HepG2 (cell line): ENCODE results near the gene TMEM178A. TPM values are rescaled to one million over a fixed set of nuclear protein-coding genes. Genes with fewer than 3 reads are reported as not detected.

ENCODE experiments used
- ATAC-seq: fragments of 200-7000 bp; cut with Tn5 transposase; 3 replicates; pipeline ENCODE4 v1.9.1; 2020; ENCODE audit warnings: mild to moderate bottlenecking, moderate library complexity
- BruUV-seq: library from RNA; stranded (reverse); fragments of 400-500 nt; replicated peaks from 2 replicates; lab custom pipeline; 2021; lab: Mats Ljungman, UMichigan
- CTCF ChIA-PET: fragments of 300-600 bp; formaldehyde crosslinking; extraction: SDS; loops from one replicate; lab custom pipeline; 2021; ENCODE audit warnings: low total read pairs, inconsistent platforms, low intra/inter-chr PET ratio; lab: Yijun Ruan, JAX
- POLR2A ChIA-PET: fragments of 350-600 bp; sonication (Branson Sonifier 250); formaldehyde crosslinking; loops from one replicate; lab custom pipeline; 2020; ENCODE audit warnings: antibody characterized with exemption, inconsistent platforms; lab: Yijun Ruan, JAX
- DNase-seq: peaks from one replicate; pipeline ENCODE4 v3.0.0-alpha.2; 2015; ENCODE audit warnings: low spot score
- FAIRE-seq: peaks from 3 replicates; lab custom pipeline; 2011; peaks lifted over from hg19 to GRCh38; lab: Jason Lieb, UNC
- H2AFZ ChIP-seq: one replicate; pipeline ENCODE4 v1.6.1; 2011; ENCODE audit warnings: low read length, inconsistent platforms
- H3K27ac ChIP-seq: fragments of 300-600 bp; 3 replicates; pipeline ENCODE4 v1.8.0; 2011; ENCODE audit warnings: mixed run types, mild to moderate bottlenecking, mixed read lengths, low read length, inconsistent platforms; ENCODE audit not compliant: insufficient read depth; ENCODE audit errors: extremely low read length
- H3K27me3 ChIP-seq, 2 experiments: fragments of 200-600 bp in 1 of 2; 2 replicates in 1 of 2; 3 replicates in 1 of 2; pipeline versions ENCODE4 v1.6.0 to v1.8.0; 2011; ENCODE audit warnings: low read length in 2 of 2, mild to moderate bottlenecking in 2 of 2, moderate library complexity in 2 of 2, inconsistent platforms in 1 of 2; ENCODE audit not compliant: insufficient read depth in 2 of 2, control insufficient read depth in 1 of 2
- H3K36me3 ChIP-seq, 2 experiments: fragments of 200-600 bp in 1 of 2; replicated peaks in 1 of 2; 2 replicates in 1 of 2; 3 replicates in 1 of 2; pipeline versions ENCODE4 v1.5.1 to v1.8.0; 2011; ENCODE audit warnings: low read length in 2 of 2, inconsistent platforms in 1 of 2; ENCODE audit not compliant: insufficient read depth in 2 of 2, control insufficient read depth in 1 of 2
- H3K4me1 ChIP-seq: 2 replicates; pipeline ENCODE4 v1.5.1; 2012; ENCODE audit warnings: low read length, inconsistent platforms; ENCODE audit not compliant: insufficient read depth
- H3K4me2 ChIP-seq: 2 replicates; pipeline ENCODE4 v1.6.0; 2011; ENCODE audit warnings: low read depth, low read length, inconsistent platforms
- H3K4me3 ChIP-seq, 3 experiments: fragments of 200-600 bp in 1 of 3; sonication (generic), shearing (Covaris generic) in 1 of 3; replicated peaks in 1 of 3; 2 replicates each; pipeline ENCODE4 v1.5.1; 2011 to 2016; ENCODE audit warnings: low read length in 3 of 3, inconsistent platforms in 2 of 3, low read depth in 2 of 3, mild to moderate bottlenecking in 2 of 3, control low read depth in 1 of 3, mixed read lengths in 1 of 3; ENCODE audit not compliant: insufficient read depth in 1 of 3
- H3K79me2 ChIP-seq: one replicate; pipeline ENCODE4 v1.6.1; 2011; ENCODE audit warnings: low read length, inconsistent platforms; ENCODE audit not compliant: insufficient read depth
- H3K9ac ChIP-seq: 2 replicates; pipeline ENCODE4 v1.6.0; 2011; ENCODE audit warnings: mild to moderate bottlenecking, low read depth, low read length, inconsistent platforms; ENCODE audit not compliant: insufficient read depth
- H3K9me3 ChIP-seq: 2 replicates; pipeline ENCODE4 v1.5.1; 2012; ENCODE audit warnings: mild to moderate bottlenecking, low read length
- H4K20me1 ChIP-seq: 2 replicates; pipeline ENCODE4 v1.6.0; 2011; ENCODE audit warnings: inconsistent platforms, mild to moderate bottlenecking, low read length, moderate library complexity; ENCODE audit not compliant: insufficient read depth
- ATF7-NPFF ChIP-seq: sonication (generic); formaldehyde crosslinking; IDR thresholded peaks from 2 replicates; pipeline ENCODE4 v1.8.1; 2023; ENCODE audit warnings: mild to moderate bottlenecking, low read depth, missing genetic modification reagents, moderate library complexity
- CHCHD3 ChIP-seq: sonication (generic); formaldehyde crosslinking; IDR thresholded peaks from 2 replicates; pipeline ENCODE4 v1.8.0; 2022; ENCODE audit warnings: mild to moderate bottlenecking, missing genetic modification reagents, moderate library complexity
- GLMP ChIP-seq: sonication (generic); formaldehyde crosslinking; IDR thresholded peaks from 2 replicates; pipeline ENCODE4 v1.9.0; 2021; ENCODE audit warnings: missing genetic modification reagents, mild to moderate bottlenecking, borderline replicate concordance
- HHEX ChIP-seq: IDR thresholded peaks from 2 replicates; pipeline ENCODE4 v1.6.1; 2016; ENCODE audit warnings: control low read depth
- KMT2B ChIP-seq: IDR thresholded peaks from 2 replicates; pipeline ENCODE4 v1.6.1; 2016; ENCODE audit warnings: missing genetic modification reagents, missing compliant biosample characterization
- LCORL ChIP-seq, 2 experiments: fragments of 450-650 bp in 1 of 2; sonication (generic) in 1 of 2; formaldehyde crosslinking in 1 of 2; IDR thresholded peaks; 2 replicates each; pipeline versions ENCODE4 v1.5.0 to v1.6.1; 2017 to 2020; ENCODE audit warnings: antibody characterized with exemption in 1 of 2, missing genetic modification reagents in 1 of 2
- MED1 ChIP-seq: sonication (generic); formaldehyde crosslinking; IDR thresholded peaks from 2 replicates; pipeline ENCODE4 v1.4.0; 2020; ENCODE audit warnings: missing genetic modification reagents
- MTA1 ChIP-seq: sonication (generic); formaldehyde crosslinking; IDR thresholded peaks from 2 replicates; pipeline ENCODE4 v1.4.0; 2020; ENCODE audit warnings: missing genetic modification reagents, mild to moderate bottlenecking, borderline replicate concordance
- NR2F2 ChIP-seq: IDR thresholded peaks from 2 replicates; pipeline ENCODE4 v1.6.1; 2012; ENCODE audit warnings: low read depth, inconsistent platforms, borderline replicate concordance
- POLR2G ChIP-seq: fragments of 200-400 bp; formaldehyde crosslinking; IDR thresholded peaks from 2 replicates; pipeline ENCODE4 v1.6.1; 2018; ENCODE audit warnings: mild to moderate bottlenecking, low read depth, low read length, moderate library complexity
- PREB ChIP-seq: sonication (generic); formaldehyde crosslinking; IDR thresholded peaks from 2 replicates; pipeline ENCODE4 v1.4.0; 2020; ENCODE audit warnings: missing genetic modification reagents
- THAP7 ChIP-seq: sonication (generic); formaldehyde crosslinking; IDR thresholded peaks from 2 replicates; pipeline ENCODE4 v1.8.1; 2023; ENCODE audit warnings: mild to moderate bottlenecking, missing genetic modification reagents
- ZFP1 ChIP-seq: IDR thresholded peaks from 2 replicates; pipeline ENCODE4 v1.6.1; 2016
- ZNF124 ChIP-seq: sonication (generic); formaldehyde crosslinking; IDR thresholded peaks from 2 replicates; pipeline ENCODE4 v1.4.0; 2020; ENCODE audit warnings: missing genetic modification reagents
- ZNF691 ChIP-seq: sonication (generic); formaldehyde crosslinking; IDR thresholded peaks from 2 replicates; pipeline ENCODE4 v1.4.0; 2020; ENCODE audit warnings: missing genetic modification reagents, low read depth, mild to moderate bottlenecking, borderline replicate concordance
- ZNF703 ChIP-seq: sonication (generic); formaldehyde crosslinking; IDR thresholded peaks from 2 replicates; pipeline ENCODE4 v1.5.1; 2020; ENCODE audit warnings: missing genetic modification reagents, mild to moderate bottlenecking, moderate library complexity, borderline replicate concordance
- WGBS: methylation state at CpG from one replicate; pipeline ENCODE4 v1.1.6; 2017; ENCODE audit warnings: low lambda C conversion rate; 5-methylcytosine and 5-hydroxymethylcytosine counted together
- in situ Hi-C: cut with HindIII; loops from 2 replicates; pipeline ENCODE4 v1.10.0; 2017; ENCODE audit warnings: low pct_unique_long_range_greater_than_20kb; ENCODE audit not compliant: extremely low pct_ligation_motif_present
- intact Hi-C: fragments of 100-400 bp; cut with micrococcal nuclease; formaldehyde crosslinking; loops from one replicate; pipeline ENCODE4 v1.10.0; 2022; ENCODE audit not compliant: unreplicated experiment
- polyA plus RNA-seq, 8 experiments: library from polyadenylated mRNA; depleted of rRNA in 3 of 8; stranded (reverse) in 7 of 8; unstranded in 1 of 8; fragments of >200 nt; fragmentation: Illumina TruSeq in 4 of 8; extraction: Trizol in 4 of 8; gene quantifications; 2 replicates each; pipeline versions ENCODE4 v1.2.1 to v1.2.3, GENCODE V29; 2011 to 2016; ENCODE audit warnings: low read depth in 4 of 8, missing spikeins in 1 of 8, mixed read lengths in 1 of 8; ENCODE audit not compliant: insufficient read depth in 1 of 8
- total RNA-seq, 5 experiments: library from RNA; depleted of rRNA; stranded (reverse); fragments of >200 nt; fragmentation: Illumina TruSeq; extraction: Trizol; gene quantifications; 2 replicates each; pipeline ENCODE4 v1.2.3, GENCODE V29; 2016; ENCODE audit warnings: low read depth in 1 of 5
- TF ChIP-seq, protein P1 (sequence below): sonication (generic); formaldehyde crosslinking; IDR thresholded peaks from 2 replicates; pipeline ENCODE4 v1.8.0; 2022; ENCODE audit warnings: mild to moderate bottlenecking, missing genetic modification reagents

Gene TMEM178A
- total and polyA plus RNA-seq, 2 of the 13 experiments (the other 11 are each of a cell fraction or from before 2014, with no cell fraction given), result 0.38 to 3.3 TPM

- intact Hi-C loops (no loop called here), in situ Hi-C loops (no loop called here)
- BruUV-seq, result no TSS peak
- no peak for DNase-seq
- FAIRE-seq, result no peak
- H2AFZ ChIP-seq, result no peak overlapping the region
- no peak overlapping the region for H3K27ac ChIP-seq
- peaks cover 26 to 66% of the 10 kb centered on the region in 2 experiments for H3K36me3 ChIP-seq
- no peak for ATAC-seq
- ChIA-PET POLR2A (no interaction called here), CTCF (no interaction called here)
- no peaks in the 10 kb centered on the region for H3K27me3 ChIP-seq
- no peaks in the 10 kb centered on the region for H4K20me1 ChIP-seq
- 97% methylated on average over 6 of the region's 6 CpGs for WGBS
- H3K4me3 ChIP-seq, result no peak overlapping the region
- no peak overlapping the region for H3K9ac ChIP-seq
- no peak overlapping the region for H3K4me2 ChIP-seq
- H3K79me2 ChIP-seq, result no peaks in the 10 kb centered on the region
- no peaks in the 10 kb centered on the region for H3K4me1 ChIP-seq
- H3K9me3 ChIP-seq, result no peaks in the 10 kb centered on the region
- no peak for TF ChIP-seq ATF7-NPFF
- no peak for TF ChIP-seq THAP7
- no peak for TF ChIP-seq PREB (CRISPR knock-in tag)
- TF ChIP-seq ZNF124 (CRISPR knock-in tag), result no peak
- no peak for TF ChIP-seq POLR2G
- no peak for TF ChIP-seq HHEX (CRISPR knock-in tag)
- no peak for TF ChIP-seq ZNF703 (CRISPR knock-in tag)
- no peak for TF ChIP-seq LCORL (IDR thresholded peaks at IDR 0.05)
- no peak for TF ChIP-seq LCORL (CRISPR knock-in tag; IDR thresholded peaks at IDR 0.05)
- TF ChIP-seq GLMP (CRISPR knock-in tag), result no peak
- no peak for TF ChIP-seq KMT2B (CRISPR knock-in tag)
- no peak for TF ChIP-seq MED1 (CRISPR knock-in tag)
- no peak for TF ChIP-seq MTA1 (CRISPR knock-in tag)
- TF ChIP-seq, protein P1, sequence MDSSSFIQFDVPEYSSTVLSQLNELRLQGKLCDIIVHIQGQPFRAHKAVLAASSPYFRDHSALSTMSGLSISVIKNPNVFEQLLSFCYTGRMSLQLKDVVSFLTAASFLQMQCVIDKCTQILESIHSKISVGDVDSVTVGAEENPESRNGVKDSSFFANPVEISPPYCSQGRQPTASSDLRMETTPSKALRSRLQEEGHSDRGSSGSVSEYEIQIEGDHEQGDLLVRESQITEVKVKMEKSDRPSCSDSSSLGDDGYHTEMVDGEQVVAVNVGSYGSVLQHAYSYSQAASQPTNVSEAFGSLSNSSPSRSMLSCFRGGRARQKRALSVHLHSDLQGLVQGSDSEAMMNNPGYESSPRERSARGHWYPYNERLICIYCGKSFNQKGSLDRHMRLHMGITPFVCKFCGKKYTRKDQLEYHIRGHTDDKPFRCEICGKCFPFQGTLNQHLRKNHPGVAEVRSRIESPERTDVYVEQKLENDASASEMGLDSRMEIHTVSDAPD (CRISPR knock-in tag), result no peak
- TF ChIP-seq CHCHD3 (CRISPR knock-in tag), result no peak
- no peak for TF ChIP-seq ZNF691 (CRISPR knock-in tag)
- TF ChIP-seq NR2F2, result no peak
- TF ChIP-seq ZFP1 (CRISPR knock-in tag), result no peak
These were observed 70.9 kb downstream of the TMEM178A start for GRCh38 chr2:39736640-39737039.
